B cell (primary cell): ENCODE data around the gene PRKACA.

ENCODE experiments used
- CTCF ChIP-seq: fragments of 200-600 bp; IDR thresholded peaks from one replicate; pipeline ENCODE4 v1.8.0; 2022; ENCODE audit warnings: antibody characterized with exemption, mild to moderate bottlenecking
- EZH2 ChIP-seq: IDR thresholded peaks from 2 replicates; pipeline ENCODE4 v1.6.1; 2012; ENCODE audit warnings: borderline replicate concordance, low read depth, mild to moderate bottlenecking, moderate library complexity, low read length; ENCODE audit not compliant: insufficient read depth, poor library complexity, severe bottlenecking

GRCh38 chr19:14048443-14049153 is 69.0 kb downstream of the PRKACA start:
- TF ChIP-seq CTCF (peak; percentile 95), EZH2 (no peak)
